Activated gamma-delta T cell treated with Interleukin-2 at 50 U/mL for 16 hours (primary cell): ENCODE data around the gene LMBRD2.
A peak's percentile ranks its signal among the peaks of the same experiment; 100 is the strongest.
"Not testable (repeated sequence)": the region's sequence is repeated elsewhere in the genome, so short reads cannot be mapped to it uniquely, and the experiment has no call there.

Experiments used
- DNase-seq: peaks from one replicate; pipeline ENCODE4 v3.0.0-alpha.2; 2020

The LMBRD2 gene

DNA sequence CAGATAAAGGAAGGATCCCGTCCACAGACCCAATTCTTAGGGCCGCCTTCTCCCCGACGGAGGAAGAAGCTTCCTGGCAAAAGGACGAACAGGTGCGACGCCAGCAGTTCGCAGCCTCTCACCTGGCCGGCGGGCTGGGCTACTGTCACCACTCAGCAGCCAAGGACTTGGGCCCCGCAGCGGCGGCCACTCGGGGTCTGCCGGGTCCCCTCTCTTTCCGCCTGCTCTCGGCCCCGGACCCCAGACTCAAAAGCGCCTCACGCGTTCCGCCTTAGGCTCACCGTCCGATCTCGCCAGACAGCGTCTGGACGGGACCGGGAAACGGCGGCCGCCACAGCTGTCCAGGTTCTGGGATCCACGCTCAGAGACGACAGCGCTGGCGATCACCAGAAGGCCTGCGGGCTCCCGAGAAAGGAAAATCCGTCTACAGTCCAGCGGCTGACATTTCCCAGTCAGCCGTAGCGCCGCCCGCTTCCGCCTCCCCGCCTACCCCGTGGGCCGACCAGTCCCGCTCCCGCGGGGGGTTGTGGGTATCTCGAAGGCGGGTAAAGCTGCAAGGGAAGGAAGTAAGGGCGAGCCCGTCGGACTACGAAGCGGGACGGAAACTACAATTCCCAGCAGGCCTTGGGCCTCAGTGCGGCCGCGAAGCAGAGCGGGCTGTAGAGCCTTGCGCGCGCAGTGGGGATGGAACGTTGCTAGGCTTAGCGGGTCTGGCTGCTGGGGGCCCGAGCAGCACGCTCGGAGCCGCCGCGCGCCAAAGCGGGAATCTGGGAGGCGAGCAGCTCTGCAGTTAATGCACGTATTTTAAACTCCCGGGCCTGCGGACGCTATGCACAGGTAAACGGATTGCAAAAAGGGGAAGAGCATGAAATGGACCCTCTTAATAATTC lies at the start of gene LMBRD2, which contains the start of gene SKP2:
TSS of gene LMBRD2 (minus strand) at position 454 of the 890 bp plus-strand sequence. CDS start 8,538 bp downstream, outside the sequence.
TSS of gene SKP2 (plus strand) at position 678 of the 890 bp plus-strand sequence. CDS start at position 830, 152 bp downstream.
- DNase-seq = peak; percentile 97

DNA sequence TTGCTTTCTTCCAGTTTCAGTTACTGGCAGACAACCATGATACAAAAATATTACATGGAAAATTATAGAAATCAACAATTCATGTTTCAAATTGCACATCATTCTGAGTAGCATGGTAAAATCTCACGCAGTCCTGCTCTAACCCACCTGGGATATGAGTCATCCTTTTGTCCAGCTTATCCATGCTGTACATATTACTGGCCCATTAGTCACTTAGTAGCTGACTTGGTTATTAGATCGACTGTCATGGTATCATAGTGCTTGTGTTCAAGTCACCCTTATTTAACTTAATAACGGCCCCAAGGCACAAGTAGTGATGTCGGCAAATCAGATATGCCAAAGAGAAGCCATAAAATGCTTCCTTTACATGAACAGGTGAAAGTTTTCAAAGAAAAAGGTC lies 48.8 kb upstream of the LMBRD2 start:
- no peak for DNase-seq

DNA sequence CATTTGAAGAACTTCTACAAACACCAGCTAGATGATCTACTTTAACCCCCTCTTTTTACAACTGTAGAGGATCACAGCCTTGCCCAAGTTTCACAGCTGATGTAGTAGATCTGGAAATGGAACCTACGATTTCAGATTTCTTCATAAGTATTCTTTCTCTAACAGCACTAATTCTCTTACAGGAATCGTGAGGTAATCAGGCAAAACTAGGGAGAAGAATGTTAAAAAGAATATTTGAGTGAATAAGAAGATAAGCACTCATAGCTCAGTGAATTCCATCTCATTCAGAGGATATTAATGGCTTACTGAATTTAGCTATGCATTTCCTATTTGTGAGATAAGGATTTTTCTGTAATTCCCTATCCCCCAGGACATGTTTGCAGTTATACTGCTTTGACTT lies 47.9 kb upstream of the LMBRD2 start:
- DNase-seq = no peak

DNA sequence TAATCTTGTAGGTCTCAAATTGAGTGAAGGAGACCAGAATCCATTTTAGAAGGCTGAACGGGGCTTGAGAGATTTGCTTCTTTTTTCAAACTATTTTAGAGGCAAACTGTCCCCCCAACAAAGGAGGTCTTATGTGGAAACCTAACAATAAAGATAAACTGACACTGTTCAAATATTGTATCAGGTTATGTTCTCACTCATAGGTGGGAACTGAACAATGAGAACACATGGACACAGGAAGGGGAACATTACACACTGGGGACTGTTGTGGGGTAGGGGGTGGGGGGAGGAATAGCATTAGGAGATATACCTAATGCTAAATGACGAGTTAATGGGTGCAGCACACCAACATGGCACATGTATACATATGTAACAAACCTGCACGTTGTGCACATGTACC lies 47.1 kb upstream of the LMBRD2 start:
- DNase-seq = not testable (repeated sequence)

DNA sequence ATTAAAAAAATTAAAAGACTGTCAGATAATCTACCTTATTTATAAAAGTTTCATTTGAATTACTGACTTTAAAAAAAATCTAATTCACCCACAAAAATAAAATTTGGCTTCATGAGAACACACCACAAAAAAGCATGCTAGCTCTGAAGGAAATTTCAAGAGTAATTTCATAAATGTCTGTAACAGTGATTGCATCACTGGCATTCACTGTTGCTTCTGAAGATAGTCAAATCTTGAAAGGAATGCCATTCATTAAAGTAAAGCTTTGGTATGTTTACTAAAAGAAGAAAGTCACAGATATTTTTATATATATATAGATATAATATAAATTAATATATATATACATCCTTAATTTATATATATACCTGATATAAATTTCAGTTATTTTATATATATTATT lies 46.6 kb upstream of the LMBRD2 start:
- no peak for DNase-seq

DNA sequence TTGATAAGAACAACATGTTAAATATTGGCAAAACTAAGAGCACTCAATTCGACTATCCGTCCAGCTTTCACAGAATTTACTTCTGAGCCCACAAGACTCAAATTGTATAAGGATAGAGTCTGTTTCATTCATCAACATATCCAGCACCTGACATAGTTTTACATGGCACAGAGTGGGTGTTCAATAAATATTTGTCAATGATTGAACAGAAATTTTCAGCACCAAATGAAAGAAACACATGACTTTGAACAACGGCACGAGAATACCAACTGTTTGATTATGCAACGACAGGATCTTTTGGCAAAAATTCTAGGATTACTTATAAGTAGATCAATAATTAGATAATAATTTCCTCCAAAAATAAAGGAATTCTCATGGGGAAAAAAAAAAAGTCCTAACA lies 42.1 kb upstream of the LMBRD2 start:
- DNase-seq = no peak

DNA sequence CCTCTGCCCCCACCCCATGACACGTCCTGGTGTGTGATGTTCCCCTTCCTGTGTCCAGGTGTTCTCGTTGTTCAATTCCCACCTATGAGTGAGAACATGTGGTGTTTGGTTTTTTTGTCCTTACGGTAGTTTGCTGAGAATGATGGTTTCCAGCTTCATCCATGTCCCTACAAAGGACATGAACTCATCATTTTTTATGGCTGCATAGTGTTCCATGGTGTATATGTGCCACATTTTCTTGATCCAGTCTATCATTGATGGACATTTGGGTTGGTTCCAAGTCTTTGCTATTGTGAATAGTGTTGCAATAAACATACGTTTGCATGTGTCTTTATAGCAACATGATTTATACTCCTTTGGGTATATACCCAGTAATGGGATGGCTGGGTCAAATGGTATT lies 32.7 kb upstream of the LMBRD2 start:
- DNase-seq = not testable (repeated sequence)

DNA sequence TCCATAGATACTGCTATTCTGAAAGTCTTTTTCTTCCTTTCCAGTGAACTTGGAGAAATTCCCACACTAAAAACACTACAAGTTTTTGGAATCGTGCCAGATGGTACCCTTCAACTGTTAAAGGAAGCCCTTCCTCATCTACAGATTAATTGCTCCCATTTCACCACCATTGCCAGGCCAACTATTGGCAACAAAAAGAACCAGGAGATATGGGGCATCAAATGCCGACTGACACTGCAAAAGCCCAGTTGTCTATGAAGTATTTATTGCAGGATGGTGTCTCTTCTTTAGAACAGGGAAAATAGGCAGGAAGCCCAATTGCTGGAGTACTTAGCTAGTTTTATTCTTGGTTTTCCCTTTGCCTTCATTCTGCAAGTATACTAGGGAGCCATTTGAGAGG lies 30.1 kb upstream of the LMBRD2 start:
- DNase-seq = no peak

DNA sequence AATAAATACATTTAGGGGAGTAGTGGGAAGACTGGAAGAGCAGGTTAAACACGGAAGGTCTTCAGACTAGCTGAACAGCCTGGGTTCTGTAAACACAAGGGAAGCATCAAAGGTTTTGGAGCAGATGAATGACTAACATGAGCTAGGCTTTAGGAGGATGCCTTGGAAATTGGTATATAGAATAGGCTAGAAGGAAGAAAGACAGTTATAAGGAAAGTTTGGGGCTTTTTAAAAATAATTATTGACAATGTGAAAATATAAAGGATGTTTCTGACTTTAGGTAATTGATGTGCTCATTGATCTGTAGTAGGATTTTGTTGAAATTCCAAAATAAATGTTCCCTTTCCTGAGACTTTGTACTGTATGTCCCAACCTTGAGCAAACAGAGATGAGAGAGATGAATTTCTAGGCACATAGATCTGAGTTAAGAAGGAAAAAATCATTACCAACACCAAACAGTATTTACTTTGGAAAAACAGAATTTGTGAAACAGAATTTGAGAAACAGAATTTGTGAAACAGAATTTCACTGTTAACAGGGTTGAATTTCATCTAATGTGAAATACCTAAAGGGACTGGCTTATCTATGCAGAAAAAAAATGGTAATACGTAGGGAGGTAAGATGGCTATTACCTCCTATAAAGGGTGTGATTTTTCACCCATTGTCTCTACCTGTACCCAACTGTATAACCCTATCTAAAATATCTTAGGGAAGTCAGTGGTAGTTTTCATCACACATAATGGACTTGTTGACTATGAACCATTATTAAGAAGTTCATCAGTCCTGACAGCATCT lies 29.1 kb upstream of the LMBRD2 start:
- no peak for DNase-seq

DNA sequence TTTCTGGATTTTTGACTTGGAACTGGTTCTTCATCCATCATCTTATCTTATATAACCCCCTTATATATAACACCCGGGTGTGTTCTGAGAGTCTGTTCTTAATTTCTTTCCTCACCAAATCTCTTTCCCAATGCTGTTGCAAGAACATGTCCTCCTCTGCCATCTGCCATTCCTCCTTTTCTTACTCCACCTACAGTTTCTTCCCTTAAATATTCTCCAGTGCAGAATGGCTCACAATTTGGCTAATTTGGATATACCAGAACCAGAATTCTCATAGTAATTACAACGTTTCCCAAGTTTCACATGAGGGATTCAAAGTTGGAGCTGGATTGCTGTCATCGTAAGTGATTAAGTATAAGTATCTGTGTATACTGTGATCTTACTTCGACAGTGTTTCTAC lies 28.3 kb upstream of the LMBRD2 start:
- DNase-seq = no peak

DNA sequence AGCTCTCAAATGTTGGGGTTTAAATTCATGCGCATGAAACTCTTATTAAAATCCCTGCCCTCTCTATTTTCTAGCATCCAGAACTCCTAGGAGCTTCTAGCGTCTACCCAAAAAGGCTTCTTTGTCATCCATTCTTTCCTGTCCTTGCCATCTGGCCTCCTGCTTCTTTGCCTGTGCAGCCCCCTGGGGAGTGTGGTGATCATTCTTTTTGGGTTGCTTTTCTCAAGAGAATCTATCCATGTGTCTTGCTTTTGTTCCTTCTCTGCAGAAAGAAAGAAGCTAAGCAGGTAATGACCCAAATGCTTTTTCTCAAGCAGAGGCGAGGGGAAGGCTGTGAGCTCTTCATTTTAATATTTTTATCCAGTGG lies 26.8 kb upstream of the LMBRD2 start:
- DNase-seq = no peak

DNA sequence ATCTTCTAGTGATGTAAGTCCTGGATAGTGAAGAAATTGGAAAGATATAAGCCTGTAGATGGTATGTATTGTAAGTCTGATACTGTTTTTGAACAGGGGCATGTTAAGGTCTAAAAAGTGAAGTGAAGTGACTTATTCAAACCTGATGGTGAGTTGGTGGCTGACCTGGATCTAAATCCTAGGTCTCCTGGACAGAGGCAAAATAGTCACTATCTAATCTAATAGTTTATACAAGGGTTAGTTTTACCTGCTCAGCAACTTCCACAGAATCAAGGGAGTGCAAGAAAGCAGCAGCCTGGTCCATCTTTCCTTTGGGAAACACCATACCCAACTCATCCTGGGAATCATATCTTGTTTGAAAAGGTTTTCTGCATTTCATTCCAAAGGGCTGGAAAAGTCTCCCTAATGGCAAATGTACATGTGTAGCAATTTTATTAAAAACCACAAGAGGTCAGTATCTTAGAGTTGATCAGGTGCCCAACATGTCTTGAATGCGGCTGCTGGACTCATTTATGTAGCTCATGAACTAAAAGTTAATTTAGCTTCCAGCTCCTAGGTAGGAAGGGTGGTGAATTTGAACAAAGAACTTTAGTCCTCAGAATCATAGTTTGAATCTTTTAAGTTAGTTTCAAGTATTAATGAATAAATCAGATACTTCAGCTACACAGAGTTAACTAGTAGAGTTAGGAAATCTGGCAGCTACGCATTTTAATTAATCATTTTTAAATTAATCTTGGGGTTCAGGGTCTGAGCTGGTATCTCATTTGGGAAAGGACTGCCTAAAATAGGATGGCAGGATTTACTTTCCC lies 26.2 kb upstream of the LMBRD2 start:
- DNase-seq = no peak

DNA sequence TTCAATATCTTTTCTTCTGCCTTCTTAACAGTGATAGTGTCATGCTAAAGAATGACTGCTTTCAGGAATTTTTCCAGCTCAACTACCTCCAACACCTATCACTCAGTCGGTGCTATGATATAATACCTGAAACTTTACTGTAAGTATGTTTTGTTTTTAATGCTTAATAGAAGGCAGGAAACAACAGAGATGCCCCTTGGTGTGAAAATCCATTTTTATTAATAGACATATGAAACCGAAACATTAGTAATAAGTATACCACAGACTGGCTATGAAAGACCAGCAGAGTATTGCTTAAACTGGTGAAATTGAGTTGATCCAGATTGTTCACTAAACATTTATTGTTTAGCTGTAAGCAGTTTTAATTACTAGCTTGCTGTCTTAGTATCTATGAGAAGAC lies 25.5 kb upstream of the LMBRD2 start:
- no peak for DNase-seq

DNA sequence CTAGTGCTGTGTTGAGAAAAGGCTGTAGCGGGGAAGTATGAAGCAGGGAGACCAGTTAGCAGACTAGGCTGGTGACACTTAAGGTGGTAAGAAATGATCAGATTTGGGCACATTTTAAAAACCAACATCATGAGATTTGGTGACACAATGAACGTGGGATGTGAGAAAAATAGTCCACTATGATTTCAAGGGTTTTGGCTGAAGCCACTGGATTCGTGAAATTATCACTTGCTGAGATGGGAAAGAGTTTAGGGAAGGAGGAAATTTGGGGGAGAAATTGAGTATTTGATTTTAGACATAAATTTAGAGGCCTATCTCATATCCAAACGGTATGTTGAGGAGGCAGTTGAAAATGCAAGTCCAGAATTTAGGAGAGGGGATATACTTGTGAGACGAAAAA lies 23.4 kb upstream of the LMBRD2 start:
- no peak for DNase-seq

DNA sequence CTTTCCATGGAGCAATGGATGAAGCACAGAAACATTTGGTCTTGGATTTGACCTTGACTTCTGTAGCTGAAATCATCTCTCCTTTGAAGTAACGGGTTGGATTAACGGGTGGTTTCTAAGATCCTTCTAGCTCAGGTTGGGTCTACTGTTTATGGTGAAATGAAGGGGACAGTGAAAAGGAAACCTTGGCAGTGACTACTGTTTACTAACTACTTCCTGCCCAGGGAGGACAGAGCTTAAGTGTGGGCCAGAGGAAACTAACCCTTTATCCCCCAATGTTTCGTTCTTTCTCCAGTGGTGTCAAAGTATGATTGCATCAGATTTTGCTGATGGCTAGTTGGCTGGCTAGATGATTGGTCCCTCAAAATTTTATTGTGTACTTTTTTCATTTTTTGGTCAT lies 22.4 kb upstream of the LMBRD2 start:
- no peak for DNase-seq

DNA sequence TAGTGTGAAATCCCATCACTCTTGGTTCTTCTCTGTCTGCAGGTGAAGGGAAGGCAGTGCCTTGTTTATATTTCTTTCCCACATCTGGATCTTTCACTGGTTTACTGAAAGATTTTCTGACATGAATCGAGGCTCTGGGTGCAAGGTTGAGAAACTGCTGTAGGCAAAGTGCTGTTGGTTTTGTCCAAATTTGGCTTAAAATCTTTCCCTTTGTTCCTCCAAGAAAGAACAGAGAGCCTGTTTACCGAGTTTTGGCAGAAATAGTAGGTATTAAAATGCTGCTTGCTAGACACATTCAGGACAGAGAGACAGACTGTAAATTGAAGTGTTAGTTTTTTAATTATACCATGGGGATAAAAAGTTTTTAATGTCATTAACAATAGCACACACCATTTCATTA lies 21.7 kb upstream of the LMBRD2 start:
- DNase-seq = no peak

DNA sequence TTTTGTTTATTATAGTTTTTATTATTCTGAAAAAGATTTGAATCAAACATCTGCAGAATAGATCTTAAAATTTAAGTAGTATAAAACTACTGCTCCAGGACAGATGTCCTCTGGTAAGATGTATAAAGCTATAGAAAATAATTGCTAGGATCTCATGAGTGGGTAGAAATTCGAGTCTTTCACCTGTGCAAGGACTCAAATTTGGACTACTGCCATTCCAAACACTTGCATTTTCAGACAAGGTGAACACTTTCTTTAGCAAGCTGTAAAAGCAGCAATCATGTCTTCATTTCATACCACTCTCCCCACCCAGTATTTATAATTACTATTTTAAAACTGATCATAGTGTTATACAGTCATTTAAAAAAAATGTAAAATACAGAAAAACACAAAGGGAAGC lies 20.9 kb upstream of the LMBRD2 start:
- no peak for DNase-seq

DNA sequence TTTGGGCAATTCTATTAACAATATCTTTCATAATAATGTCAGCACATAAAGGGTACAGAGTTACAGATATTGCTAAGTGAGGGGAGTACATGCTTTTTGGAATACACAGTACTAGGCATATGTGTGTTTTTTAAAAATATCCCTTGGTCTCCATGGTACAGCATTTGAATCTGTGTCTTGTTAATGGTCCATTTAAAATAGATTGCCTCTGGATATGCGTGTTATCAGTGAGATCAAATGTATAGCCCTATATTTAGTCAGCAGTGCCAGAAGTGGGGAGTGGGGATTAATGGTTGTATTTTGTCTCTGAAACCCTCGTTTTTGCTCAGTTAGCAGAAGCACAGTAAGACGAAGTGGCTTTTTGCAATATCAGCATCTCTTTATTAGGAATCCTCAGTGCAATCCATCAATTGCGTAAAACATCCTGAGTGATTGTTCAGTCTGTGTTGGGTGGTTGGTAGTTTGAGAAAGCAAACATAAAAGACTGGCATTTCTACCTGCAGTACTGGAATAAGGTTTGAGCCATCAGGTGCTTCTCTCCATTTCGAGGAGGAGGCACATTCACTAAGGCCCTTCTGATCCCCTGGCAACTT lies 19.2 kb upstream of the LMBRD2 start:
- no peak for DNase-seq

DNA sequence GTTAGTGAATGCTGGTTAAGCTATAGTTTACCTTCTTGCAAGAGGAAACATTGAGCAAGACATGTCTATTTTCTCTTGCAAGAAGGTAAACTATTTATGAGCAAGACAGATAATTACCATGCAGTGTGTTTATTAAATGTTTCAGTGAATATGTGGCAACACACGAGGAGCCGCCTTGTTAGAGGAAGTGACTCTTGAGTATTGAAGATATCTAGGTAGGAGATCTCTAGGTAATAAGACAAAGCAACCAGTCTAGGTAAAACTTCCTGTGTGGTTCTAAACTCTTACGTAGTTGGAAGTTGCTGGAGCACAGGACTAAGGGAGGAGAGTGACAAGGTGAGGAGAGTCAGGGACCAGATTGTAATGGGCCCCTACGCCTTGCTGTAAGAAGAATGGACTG lies 17.1 kb upstream of the LMBRD2 start:
- DNase-seq = no peak

DNA sequence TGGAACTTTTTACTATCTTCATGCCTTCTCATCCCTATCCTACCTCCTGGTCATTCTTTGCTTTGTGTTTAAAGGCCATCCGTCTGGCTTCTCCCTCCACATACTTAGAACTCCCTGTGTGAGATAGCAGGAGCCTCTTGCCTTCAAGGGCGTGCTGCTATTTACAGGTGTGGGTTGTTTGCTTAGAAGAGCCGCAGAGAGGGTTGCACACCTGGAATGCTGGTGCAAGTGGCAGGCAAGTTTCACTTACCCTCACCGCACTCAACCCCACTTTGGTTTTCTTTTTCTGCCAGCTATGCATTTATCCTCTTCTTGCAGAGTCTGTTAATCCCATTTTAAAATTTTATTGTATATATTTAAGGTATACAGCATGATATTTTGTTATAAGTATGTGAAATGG lies 12.8 kb upstream of the LMBRD2 start:
- no peak for DNase-seq

DNA sequence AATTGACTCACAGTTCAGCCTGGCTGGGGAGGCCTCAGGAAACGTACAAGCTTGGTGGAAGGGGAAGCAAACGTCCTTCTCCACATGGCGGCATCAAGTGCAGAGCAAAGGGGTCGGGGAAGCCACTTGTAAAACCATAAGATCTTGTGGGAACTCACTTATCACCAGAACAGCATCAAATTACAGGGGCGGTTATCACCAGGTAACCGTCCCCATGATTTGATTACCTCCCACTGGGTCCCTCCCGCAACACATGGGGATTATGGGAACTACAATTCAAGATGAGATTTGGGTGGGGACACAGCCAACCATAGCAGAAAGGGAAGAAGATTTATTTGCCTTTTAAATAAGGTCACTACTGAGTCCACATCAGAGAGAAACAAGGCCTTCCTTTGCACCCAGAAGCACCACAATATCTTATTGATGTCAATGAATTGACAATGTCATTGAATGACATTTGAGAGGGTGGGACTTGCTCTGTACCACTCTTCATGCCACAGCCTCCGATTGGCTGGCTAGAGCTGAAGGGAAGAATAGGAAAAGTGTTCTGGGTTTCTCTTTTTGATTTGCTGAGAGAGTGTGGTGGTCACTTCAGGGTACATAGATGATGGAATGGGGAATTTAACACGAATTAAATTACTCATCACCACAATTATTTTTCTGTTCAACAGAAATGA lies 11.3 kb upstream of the LMBRD2 start:
- no peak for DNase-seq

DNA sequence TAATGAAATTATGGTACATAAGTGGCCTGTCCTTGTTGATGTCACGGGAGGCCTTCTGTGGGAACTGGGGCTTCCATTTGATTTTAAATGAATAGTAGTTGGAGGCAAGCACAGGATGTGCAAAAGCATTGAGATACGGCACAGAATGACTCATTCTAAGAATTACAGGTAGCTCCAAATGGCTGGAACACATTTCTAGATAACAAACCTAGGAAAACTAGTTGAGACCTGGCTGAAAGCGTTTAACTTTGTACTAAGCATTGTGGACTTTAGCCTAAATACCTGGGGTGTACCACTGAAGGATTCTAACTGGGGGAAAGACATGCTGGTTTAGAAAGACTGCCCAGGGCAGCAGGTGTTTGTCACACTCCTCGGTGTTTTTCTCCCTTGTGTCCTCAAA lies 9.7 kb upstream of the LMBRD2 start:
- no peak for DNase-seq
